Raji (cell line): Measurements from ENCODE around the gene KL.

Source experiments
- POLR2A ChIP-seq: IDR thresholded peaks from 2 replicates; pipeline ENCODE4 v1.6.1; 2011; ENCODE audit warnings: low read depth, low read length, control low read depth; ENCODE audit not compliant: insufficient read depth

Gene KL

DNA sequence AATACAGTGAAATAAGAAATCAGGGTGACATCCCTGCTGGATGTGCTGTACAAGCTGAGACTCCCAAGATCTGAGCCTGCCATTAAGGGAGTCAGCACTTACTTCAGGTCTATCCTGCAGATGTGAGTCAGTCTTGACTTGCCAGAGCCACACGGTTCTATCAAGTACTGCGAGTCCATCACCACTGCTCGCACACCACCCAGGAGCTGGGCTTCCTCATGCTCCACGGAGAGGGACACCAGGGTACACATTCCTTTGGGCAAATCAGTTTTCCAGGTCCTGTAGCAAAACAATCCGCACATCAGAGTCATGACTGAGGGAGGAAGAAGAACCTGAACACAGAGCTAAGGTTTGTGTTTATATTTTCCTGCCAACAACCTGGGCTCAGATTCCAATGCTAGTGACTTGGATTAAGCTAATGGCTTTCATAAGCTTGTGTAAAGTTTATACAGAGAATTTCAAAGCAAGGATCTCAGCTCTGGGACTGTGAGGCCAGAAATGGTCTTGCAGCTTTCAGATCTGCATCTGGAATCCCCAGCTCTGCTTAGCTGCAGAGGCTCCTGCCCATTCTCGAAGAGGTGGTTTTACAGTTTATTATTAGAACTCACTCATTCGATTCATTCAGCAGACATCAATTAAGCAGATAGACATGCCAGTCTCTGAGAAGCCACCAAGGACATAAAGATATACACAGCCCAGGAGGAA, 90.6 kb downstream of the KL start:
- TF ChIP-seq POLR2A = no peak

DNA sequence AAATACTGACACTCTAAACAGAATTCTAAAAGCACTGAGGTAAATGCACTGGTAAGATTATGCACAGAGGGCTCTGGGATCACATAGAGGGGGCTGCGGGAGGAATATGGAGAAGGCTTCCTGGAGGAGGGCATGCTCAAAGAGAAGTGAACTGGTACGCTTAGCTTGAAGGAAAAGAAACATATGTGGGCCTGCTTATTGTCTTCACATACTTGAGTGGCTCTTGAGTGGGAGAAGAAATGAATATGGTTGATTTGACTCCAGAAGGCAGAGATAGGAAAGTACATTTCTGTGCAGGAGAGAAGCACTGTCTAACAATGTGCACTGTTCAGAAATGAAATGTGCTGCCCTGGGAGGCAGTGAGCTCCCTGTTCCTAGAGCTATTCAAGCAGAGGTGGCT, 91.1 kb downstream of the KL start:
- no peak for TF ChIP-seq POLR2A

DNA sequence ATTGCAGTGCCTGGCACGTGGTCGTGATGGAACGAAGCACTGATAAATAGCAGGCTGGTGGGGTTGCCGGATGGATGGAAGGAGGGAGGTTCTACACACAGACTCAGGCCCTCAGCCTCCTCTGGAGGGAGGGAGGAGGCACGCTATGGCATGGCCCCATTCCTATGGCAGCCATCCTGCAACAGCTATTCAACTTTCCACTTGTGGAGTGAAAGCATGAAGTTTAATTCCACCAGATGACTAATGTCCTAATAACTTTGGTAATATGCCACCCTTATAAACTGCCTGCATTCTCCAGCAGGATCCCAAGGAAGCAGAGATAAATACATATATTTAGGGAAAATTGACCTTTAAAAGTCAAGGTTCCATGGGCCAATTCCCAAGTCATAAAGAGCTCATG, 92.4 kb downstream of the KL start:
- no peak for TF ChIP-seq POLR2A

DNA sequence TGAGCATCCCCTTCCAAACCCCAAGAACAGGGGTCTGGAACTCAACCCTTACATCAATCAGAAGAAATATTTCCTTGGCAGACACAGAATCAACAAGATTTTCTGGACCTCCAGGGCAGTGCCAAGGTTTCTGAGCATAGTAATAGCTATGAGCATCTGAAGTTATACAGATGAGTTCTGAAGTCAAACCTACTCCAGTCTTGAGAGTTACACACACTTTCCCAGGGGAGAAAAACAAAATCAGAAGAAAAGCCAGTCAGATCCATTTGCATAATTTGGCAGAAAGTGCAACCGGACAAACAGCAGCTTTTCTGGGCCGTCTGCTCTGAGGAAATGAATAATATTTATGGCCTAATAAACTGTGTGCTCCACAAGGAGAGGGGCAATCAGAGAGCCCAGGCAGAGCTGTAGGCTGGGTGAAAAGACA, 93.1 kb downstream of the KL start:
- TF ChIP-seq POLR2A = no peak

DNA sequence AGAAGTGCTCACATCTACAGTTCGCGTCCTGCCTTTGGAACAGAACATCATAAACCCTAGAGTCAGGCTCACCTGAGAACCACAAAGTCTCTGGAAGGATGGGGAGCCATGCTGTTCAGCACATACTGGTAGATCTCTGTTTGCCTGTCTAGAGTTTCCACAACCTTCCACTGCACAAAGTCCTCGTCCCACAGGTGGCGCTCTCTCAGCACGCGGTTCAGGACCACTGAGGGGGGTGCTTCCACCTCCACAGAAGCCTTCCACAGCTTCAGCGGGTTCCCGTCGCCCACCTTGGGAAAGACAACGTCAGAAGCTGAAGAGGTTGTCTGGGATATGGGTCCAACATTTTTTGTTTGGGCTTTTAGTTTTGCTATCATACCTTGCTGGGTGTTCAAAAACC, 93.6 kb downstream of the KL start:
- TF ChIP-seq POLR2A = peak; percentile 36; the same call in 1 of the 2 replicates

DNA sequence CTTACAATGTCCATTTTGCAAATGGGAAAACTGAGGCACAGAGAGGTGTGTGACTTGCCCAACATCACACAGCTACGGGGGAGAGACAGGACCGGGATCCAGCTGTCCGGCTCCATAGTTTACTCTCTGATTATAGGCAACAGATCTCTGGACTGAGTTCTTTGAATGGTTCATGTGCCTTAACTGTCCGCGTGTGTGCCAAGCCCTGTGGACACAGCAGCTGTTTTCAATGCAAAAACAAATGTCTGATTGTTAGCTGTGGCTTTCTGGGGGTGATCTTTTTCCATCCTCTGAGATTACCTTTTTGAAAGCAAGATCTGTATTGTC, 94.1 kb downstream of the KL start:
- TF ChIP-seq POLR2A = no peak; the same call in 1 of the 2 replicates

DNA sequence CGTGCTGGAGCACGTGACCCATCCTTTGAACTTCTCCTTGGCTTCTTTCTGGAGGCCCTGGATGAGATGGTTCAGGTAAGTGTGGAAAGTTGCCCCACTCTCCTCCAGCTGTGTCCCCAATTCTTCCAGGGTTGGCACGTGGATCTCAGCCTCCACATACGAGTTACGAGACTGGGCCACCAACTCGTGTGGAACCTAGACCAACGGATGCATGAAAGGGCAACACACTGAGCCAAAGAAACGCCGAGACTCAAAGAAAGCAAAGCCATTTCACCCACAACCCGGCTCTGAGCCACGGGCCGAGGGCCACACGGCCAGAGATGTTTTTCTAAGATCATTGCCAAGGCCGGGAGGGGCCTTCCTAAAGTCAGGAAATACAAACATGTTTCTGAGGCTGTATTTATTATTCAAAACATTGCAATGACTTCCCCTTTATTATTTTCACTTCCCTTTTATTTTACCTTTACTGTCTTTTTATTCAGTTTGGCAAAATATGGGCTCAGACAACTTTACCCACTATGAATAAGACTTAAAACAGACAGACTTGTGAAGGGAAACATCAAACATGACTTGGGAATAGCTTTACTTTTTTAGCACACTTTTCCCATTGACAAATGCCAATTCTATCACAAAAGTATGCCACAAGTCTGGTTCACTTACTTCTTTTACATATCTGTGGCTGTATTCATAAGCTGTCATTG, 94.6 kb downstream of the KL start:
- TF ChIP-seq POLR2A = peak; percentile 60

DNA sequence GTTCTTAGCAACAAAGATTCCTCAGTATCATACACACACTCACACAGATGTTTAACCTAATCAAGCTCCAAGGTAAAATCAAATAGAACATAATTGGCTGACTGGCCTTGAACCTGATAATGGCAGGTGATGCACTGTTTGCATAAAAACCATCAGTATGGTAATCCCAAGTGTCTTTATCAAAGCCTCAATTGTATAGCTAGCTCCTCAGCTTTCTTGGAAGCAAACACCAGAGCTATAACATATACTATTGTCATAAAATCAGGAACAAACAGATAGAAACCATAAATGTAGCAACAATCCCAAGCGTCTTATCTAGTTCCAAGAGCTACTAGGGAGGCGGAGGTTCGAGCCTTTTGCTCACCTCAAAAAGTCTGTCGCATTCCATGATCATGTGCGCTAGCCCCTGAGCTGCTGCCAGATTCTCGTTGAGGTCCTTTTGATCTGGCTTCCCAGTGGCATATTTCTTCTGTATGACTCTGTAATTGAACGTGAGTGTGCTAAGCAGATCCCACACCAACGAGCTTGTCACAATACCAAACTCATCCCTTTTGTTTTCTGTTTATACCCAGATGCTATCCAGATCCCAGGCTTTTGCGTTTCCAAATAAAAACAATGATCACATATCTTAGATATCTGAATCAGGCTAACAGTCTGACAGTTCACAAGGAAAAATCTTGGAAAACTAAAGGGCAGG, 95.3 kb downstream of the KL start:
- no peak for TF ChIP-seq POLR2A

DNA sequence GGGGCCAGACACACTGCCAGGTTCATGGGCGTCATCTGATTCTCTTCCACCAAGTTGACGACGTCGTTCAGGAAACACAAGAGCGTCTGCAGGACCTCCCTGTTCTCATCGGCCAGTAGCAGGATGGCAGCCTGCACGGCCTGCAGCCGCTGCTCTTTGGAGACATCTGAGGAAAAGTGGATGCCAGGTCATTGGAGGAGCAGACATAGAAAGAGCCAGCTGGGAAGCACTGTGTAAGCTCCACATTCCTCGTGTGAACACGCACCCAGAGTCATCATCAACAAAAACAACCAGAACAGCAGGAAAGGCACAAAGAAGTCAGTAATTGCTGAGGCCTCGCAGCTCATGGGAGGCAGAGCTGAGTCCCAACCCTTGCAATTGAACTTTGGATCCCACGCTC, 96.5 kb downstream of the KL start:
- TF ChIP-seq POLR2A = no peak

DNA sequence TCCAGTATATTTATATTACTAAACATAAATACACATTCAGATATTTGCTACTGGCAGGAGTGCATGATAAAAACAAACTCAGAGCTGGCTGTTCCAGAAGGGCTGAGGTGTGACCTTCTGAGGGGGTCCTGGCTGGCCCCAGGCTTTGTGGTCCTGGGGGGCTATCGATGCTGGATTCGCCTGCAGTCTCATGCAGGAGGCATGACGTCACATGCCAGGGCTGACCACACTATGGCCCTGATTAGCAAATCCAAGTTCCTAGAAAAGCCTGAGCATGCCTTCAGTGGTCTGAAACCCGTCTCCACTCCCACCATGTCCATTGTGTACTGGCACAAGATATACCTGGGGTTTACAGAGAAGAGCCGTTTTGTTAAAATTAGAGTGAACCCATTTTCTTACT, 97.9 kb downstream of the KL start:
- TF ChIP-seq POLR2A = no peak

DNA sequence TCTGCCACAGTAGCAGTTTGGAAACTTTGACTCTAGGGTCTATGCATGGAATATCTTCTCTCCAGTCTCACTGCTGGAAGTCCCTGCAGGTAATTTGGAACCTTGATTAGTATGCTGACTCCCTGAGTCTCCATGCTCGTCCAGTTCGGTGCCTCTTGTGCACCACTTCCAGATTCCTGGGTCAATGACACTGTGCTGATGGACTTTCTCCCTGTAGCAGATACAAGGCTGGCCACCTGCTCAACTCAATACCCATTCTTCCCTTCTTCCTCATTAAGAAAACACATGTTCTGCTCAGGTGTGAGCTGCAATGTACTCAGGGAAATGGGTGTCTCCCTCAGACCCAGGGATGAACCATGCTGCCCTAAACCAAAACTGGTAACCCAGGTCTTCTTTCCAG, 99.1 kb downstream of the KL start:
- TF ChIP-seq POLR2A = no peak
